Gastrocnemius medialis (tissue), 4 donors: Measurements from ENCODE around the gene BCL2. TPM values are rescaled to one million over a fixed set of nuclear protein-coding genes. Genes with fewer than 3 reads are reported as not detected.

Source experiments
- ATAC-seq, 2 donors: fragments of 150-250 bp; one replicate each; pipeline ENCODE4 v1.9.1; 2016
- DNase-seq, 2 donors: peaks; one replicate each; pipeline ENCODE4 v3.0.0-alpha.2; 2019
- H3K27ac ChIP-seq, 4 donors: fragments of 200-600 bp; sonication (generic); 1 replicate in 1 of 4; 2 replicates in 3 of 4; pipeline ENCODE4 v1.5.1; 2016 to 2018; ENCODE audit warnings: mild to moderate bottlenecking in 2 of 4, moderate library complexity in 1 of 4
- H3K27me3 ChIP-seq, 3 donors: fragments of 200-600 bp; sonication (generic) in 2 of 3; 1 replicate in 1 of 3; 2 replicates in 2 of 3; pipeline versions ENCODE4 v1.5.1 to v1.6.0; 2016 to 2019; ENCODE audit warnings: mild to moderate bottlenecking in 1 of 3, moderate library complexity in 1 of 3
- H3K36me3 ChIP-seq, 2 donors: fragments of 200-600 bp; sonication (generic) in 1 of 2; one replicate each; pipeline ENCODE4 v1.5.1; 2017 to 2018
- H3K4me1 ChIP-seq, 2 donors: fragments of 200-600 bp; sonication (generic) in 1 of 2; one replicate each; pipeline ENCODE4 v1.5.1; 2016 to 2017; ENCODE audit warnings: mild to moderate bottlenecking in 2 of 2
- H3K4me3 ChIP-seq, 4 donors: fragments of 200-600 bp; sonication (generic) in 3 of 4; 1 replicate in 1 of 4; 2 replicates in 3 of 4; pipeline ENCODE4 v1.5.1; 2016 to 2019; ENCODE audit warnings: mild to moderate bottlenecking in 2 of 4
- H3K9me3 ChIP-seq, 3 donors: fragments of 200-600 bp; sonication (generic) in 2 of 3; 1 replicate in 1 of 3; 2 replicates in 2 of 3; pipeline ENCODE4 v1.5.1; 2016 to 2019
- POLR2A ChIP-seq, 2 donors: fragments of 450-650 bp; IDR thresholded peaks; one replicate each; pipeline ENCODE4 v1.6.1; 2017; ENCODE audit warnings: antibody characterized with exemption in 2 of 2, mild to moderate bottlenecking in 2 of 2, moderate library complexity in 2 of 2
- in situ Hi-C, 4 donors: fragments of 200-750 bp; cut with MboI; loops; one replicate each; pipeline versions ENCODE4 v1.15.0 to v1.8.0; 2017; ENCODE audit warnings: low sequenced_read_pairs in 4 of 4
- intact Hi-C: fragments of 100-400 bp; cut with DNase I; formaldehyde crosslinking; loops from one replicate; pipeline ENCODE4 v1.15.1; 2023; ENCODE audit warnings: low total_unique reads
- total RNA-seq, 4 donors: library from RNA; depleted of rRNA; stranded (reverse); fragments of >200 nt; gene quantifications; one replicate each; pipeline versions ENCODE4 v1.1.0 to v1.2.3, GENCODE V29; 2016
- TF ChIP-seq, protein P1 (sequence below), 5 experiments: fragments of 450-650 bp in 3 of 5; fragments of 200-600 bp in 2 of 5; sonication (generic) in 2 of 5; IDR thresholded peaks in 4 of 5; conservative IDR thresholded peaks in 1 of 5; 1 replicate in 4 of 5; 2 replicates in 1 of 5; pipeline ENCODE4 v1.5.1; 2016 to 2019; ENCODE audit warnings: antibody characterized with exemption in 5 of 5, mild to moderate bottlenecking in 3 of 5, moderate library complexity in 3 of 5

Gene BCL2
- total RNA-seq, 4 donors from 2014 or later, result 6.2 to 20.4 (median 13.7) TPM

DNA sequence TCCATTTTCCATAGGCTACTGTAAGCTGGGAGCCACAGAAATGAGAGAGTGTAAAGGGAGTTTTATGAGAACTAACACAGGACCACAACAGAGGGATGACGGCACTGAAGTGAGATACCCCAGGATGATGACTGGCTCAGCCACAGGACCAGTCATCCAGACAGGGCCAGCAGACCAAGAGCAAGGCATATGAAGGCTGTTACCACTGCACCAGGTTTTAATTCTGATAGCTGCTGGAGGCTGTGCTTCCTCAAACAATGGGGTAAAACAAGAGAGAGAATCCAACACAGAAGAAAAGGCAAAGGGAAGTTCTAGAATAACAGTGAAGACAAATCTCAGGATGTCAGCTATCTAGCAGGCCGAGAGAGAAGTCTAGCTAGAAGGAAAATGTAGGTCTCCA, 94.9 kb downstream of the BCL2 start:
- H3K9me3 ChIP-seq, result no peaks in the 10 kb centered on the region
- H3K4me3 ChIP-seq, result no peak overlapping the region
- no peak overlapping the region for H3K27ac ChIP-seq
- no peaks in the 10 kb centered on the region for H3K36me3 ChIP-seq
- no peaks in the 10 kb centered on the region for H3K27me3 ChIP-seq
- peaks cover 4 to 15% of the 10 kb centered on the region in 2 donors for H3K4me1 ChIP-seq
- no peak for DNase-seq
- intact Hi-C loops (no loop called here), in situ Hi-C loops (no loop called here)
- ATAC-seq, result no peak
- no peak for TF ChIP-seq POLR2A (IDR thresholded peaks at IDR 0.05)
- TF ChIP-seq, protein P1, sequence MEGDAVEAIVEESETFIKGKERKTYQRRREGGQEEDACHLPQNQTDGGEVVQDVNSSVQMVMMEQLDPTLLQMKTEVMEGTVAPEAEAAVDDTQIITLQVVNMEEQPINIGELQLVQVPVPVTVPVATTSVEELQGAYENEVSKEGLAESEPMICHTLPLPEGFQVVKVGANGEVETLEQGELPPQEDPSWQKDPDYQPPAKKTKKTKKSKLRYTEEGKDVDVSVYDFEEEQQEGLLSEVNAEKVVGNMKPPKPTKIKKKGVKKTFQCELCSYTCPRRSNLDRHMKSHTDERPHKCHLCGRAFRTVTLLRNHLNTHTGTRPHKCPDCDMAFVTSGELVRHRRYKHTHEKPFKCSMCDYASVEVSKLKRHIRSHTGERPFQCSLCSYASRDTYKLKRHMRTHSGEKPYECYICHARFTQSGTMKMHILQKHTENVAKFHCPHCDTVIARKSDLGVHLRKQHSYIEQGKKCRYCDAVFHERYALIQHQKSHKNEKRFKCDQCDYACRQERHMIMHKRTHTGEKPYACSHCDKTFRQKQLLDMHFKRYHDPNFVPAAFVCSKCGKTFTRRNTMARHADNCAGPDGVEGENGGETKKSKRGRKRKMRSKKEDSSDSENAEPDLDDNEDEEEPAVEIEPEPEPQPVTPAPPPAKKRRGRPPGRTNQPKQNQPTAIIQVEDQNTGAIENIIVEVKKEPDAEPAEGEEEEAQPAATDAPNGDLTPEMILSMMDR (IDR thresholded peaks at IDR 0.05 in 4 of 5, conservative IDR thresholded peaks at IDR 0.05 in 1 of 5), result no peak

DNA sequence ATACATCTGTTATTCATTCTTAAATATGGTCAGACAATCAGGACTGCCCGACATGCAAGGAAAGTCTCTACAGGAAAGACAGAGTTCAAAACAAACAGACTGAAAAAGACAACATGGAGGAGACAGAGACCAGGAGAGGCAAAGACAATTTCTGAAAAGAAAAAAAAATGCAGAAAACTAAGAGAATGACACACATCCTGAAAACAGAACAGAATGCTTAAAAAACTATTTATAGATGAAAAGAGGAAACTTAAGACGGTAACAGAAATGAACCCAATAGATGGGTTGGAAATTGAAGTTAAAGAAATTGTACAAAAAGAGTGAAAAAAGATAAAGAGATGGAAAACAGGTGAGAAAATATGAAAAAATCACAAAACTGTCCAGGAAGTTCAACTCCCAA, 95.7 kb downstream of the BCL2 start:
- H3K27ac ChIP-seq, result no peak overlapping the region
- in situ Hi-C loops (no loop called here), intact Hi-C loops (no loop called here)
- H3K4me3 ChIP-seq, result no peak overlapping the region
- H3K27me3 ChIP-seq, result no peaks in the 10 kb centered on the region
- no peak for DNase-seq
- no peaks in the 10 kb centered on the region for H3K36me3 ChIP-seq
- TF ChIP-seq POLR2A (IDR thresholded peaks at IDR 0.05), result no peak
- TF ChIP-seq, protein P1 (IDR thresholded peaks at IDR 0.05 in 4 of 5, conservative IDR thresholded peaks at IDR 0.05 in 1 of 5), result no peak
- H3K9me3 ChIP-seq, result no peaks in the 10 kb centered on the region
- H3K4me1 ChIP-seq, result peaks cover 0 to 10% of the 10 kb centered on the region in 2 donors
- no peak for ATAC-seq

DNA sequence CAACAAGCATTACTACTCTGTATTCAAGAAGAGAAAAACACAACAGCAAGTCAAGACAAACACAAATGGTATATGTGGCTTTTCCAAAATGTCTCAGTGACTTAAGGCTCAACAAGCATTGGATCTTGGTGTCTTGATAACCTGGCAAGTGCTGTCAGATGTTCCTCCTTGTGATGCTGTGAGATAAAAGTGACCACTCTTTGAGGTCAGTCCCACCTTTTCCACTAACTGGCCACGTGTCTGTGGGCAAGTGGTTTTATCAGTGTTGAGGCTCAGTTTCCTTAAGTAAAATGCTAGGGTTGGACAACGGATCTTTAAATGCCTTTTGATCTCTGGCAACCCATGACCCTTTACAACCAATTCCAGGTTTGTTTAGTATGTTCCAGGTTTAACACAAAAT, 98.7 kb downstream of the BCL2 start:
- Histone ChIP-seq H3K9me3 (no peaks in the 10 kb centered on the region), H3K4me1 (peaks cover 0 to 6% of the 10 kb centered on the region in 2 donors), H3K36me3 (no peaks in the 10 kb centered on the region), H3K4me3 (no peak overlapping the region), H3K27me3 (no peaks in the 10 kb centered on the region), H3K27ac (no peak overlapping the region)
- intact Hi-C loops, result no loop called here
- ATAC-seq, result no peak
- TF ChIP-seq, protein P1 (IDR thresholded peaks at IDR 0.05 in 4 of 5, conservative IDR thresholded peaks at IDR 0.05 in 1 of 5), result no peak
- no peak for TF ChIP-seq POLR2A (IDR thresholded peaks at IDR 0.05)
- DNase-seq, result no peak
- in situ Hi-C loops, result no loop called here

DNA sequence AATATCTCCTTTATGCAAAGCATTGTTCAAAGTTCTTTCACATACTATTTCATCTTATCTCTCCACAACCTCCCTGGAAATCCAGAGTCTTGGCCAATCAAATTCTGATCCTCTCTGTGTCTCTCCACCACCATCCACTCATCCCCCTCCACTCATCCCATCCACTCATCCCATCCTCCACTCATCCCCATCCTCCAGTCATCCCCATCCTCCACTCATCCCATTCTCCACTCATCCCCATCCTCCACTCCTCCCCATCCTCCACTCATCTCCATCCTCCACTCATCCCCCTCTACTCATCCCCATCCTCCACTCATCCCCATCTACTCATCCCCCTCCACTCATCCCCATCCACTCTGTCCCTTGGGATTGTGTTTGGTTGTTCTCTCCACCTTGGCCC, 101.1 kb downstream of the BCL2 start:
- in situ Hi-C loops (no loop called here), intact Hi-C loops (no loop called here)
- Histone ChIP-seq H3K4me1 (no peaks in the 10 kb centered on the region), H3K27ac (no peak overlapping the region), H3K4me3 (no peak overlapping the region), H3K36me3 (no peaks in the 10 kb centered on the region), H3K9me3 (no peaks in the 10 kb centered on the region), H3K27me3 (no peaks in the 10 kb centered on the region)
- TF ChIP-seq, protein P1 (IDR thresholded peaks at IDR 0.05 in 4 of 5, conservative IDR thresholded peaks at IDR 0.05 in 1 of 5), result no peak
- no peak for TF ChIP-seq POLR2A (IDR thresholded peaks at IDR 0.05)
- ATAC-seq (no peak), DNase-seq (no peak)
